K562 (cell line): Measurements from ENCODE around the gene GCN1. TPM values are rescaled to one million over a fixed set of nuclear protein-coding genes. Genes with fewer than 3 reads are reported as not detected.

ENCODE experiments used
- E2F3 ChIP-seq: fragments of 250-450 bp; sonication (Bioruptor Pico); IDR thresholded peaks from 2 replicates; pipeline ENCODE4 v1.4.0; 2020; ENCODE audit warnings: mild to moderate bottlenecking
- EP300 ChIP-seq: IDR thresholded peaks from 2 replicates; pipeline ENCODE4 v1.6.1; 2012; ENCODE audit warnings: low read length, improper control_type of control experiment
- ESRRB ChIP-seq: fragments of 250-450 bp; sonication (Bioruptor Pico); IDR thresholded peaks from 2 replicates; pipeline ENCODE4 v1.5.0; 2020; ENCODE audit warnings: mild to moderate bottlenecking, moderate library complexity, borderline replicate concordance
- GABPB2 ChIP-seq: fragments of 250-450 bp; sonication (Bioruptor Pico); conservative IDR thresholded peaks from 2 replicates; pipeline ENCODE4 v1.5.1; 2021; ENCODE audit warnings: mild to moderate bottlenecking
- GATAD2B ChIP-seq: fragments of 450-650 bp; IDR thresholded peaks from 2 replicates; pipeline ENCODE4 v1.6.1; 2017; ENCODE audit warnings: mild to moderate bottlenecking, borderline replicate concordance
- HDAC2 ChIP-seq: fragments of 450-650 bp; IDR thresholded peaks from 2 replicates; pipeline ENCODE4 v1.6.1; 2016; ENCODE audit warnings: mild to moderate bottlenecking
- HNRNPK ChIP-seq: fragments of 200-400 bp; formaldehyde crosslinking; IDR thresholded peaks from one replicate; pipeline ENCODE4 v1.6.1; 2018; ENCODE audit warnings: mild to moderate bottlenecking, low read depth, low read length; ENCODE audit not compliant: poor library complexity, severe bottlenecking
- KDM4B ChIP-seq, 2 experiments: fragments of 450-650 bp in 1 of 2; sonication (generic) in 1 of 2; IDR thresholded peaks; 2 replicates each; pipeline ENCODE4 v1.6.1; 2016 to 2017; ENCODE audit warnings: borderline replicate concordance in 2 of 2, antibody characterized with exemption in 1 of 2, low read depth in 1 of 2, mild to moderate bottlenecking in 1 of 2
- MCM3 ChIP-seq: fragments of 450-650 bp; IDR thresholded peaks from 2 replicates; pipeline ENCODE4 v1.6.1; 2016
- NR4A1 ChIP-seq, 2 experiments: fragments of 250-450 bp in 1 of 2; fragments of 450-650 bp in 1 of 2; sonication (Bioruptor Pico) in 1 of 2; IDR thresholded peaks; 2 replicates each; pipeline versions ENCODE4 v1.4.0 to v1.6.1; 2016 to 2020; ENCODE audit warnings: mild to moderate bottlenecking in 2 of 2, missing compliant biosample characterization in 1 of 2, missing genetic modification characterization in 1 of 2, moderate library complexity in 1 of 2
- PBX2 ChIP-seq, 2 experiments: IDR thresholded peaks in 1 of 2; conservative IDR thresholded peaks in 1 of 2; 2 replicates each; pipeline ENCODE4 v1.6.1; 2016; ENCODE audit warnings: low read depth in 2 of 2, mild to moderate bottlenecking in 1 of 2, missing compliant biosample characterization in 1 of 2, missing genetic modification characterization in 1 of 2, moderate library complexity in 1 of 2
- RBM15 ChIP-seq: fragments of 200-400 bp; formaldehyde crosslinking; IDR thresholded peaks from 2 replicates; pipeline ENCODE4 v1.6.1; 2018; ENCODE audit warnings: mild to moderate bottlenecking, low read length, moderate library complexity; ENCODE audit not compliant: insufficient read depth
- RBM25 ChIP-seq: fragments of 200-400 bp; formaldehyde crosslinking; IDR thresholded peaks from 2 replicates; pipeline ENCODE4 v1.6.1; 2018; ENCODE audit warnings: low read length, low read depth, moderate library complexity; ENCODE audit not compliant: severe bottlenecking
- RFX7 ChIP-seq: fragments of 250-450 bp; sonication (Bioruptor Pico); IDR thresholded peaks from 2 replicates; pipeline ENCODE4 v1.5.1; 2021; ENCODE audit warnings: mild to moderate bottlenecking
- TARDBP ChIP-seq: fragments of 450-650 bp; IDR thresholded peaks from 2 replicates; pipeline ENCODE4 v1.6.1; 2016
- ZNF282 ChIP-seq: sonication (generic); formaldehyde crosslinking; IDR thresholded peaks from 2 replicates; pipeline ENCODE4 v1.8.1; 2023; ENCODE audit warnings: missing genetic modification reagents
- ZNF512 ChIP-seq: IDR thresholded peaks from 2 replicates; pipeline ENCODE4 v1.6.1; 2016; ENCODE audit warnings: missing genetic modification characterization, missing compliant biosample characterization
- ZNF586 ChIP-seq: fragments of 450-650 bp; formaldehyde crosslinking; conservative IDR thresholded peaks from 2 replicates; pipeline ENCODE4 v1.4.0; 2020; ENCODE audit warnings: mild to moderate bottlenecking, moderate library complexity
- polyA plus RNA-seq, 8 experiments: library from polyadenylated mRNA; depleted of rRNA in 4 of 8; stranded (reverse) in 5 of 8; unstranded in 3 of 8; fragments of >200 nt; fragmentation: Nextera tagmentation in 2 of 8; fragmentation: Illumina TruSeq in 1 of 8; extraction: Ambion mirVana in 2 of 8; extraction: Trizol in 1 of 8; gene quantifications; 2 replicates each; pipeline versions ENCODE4 v1.2.1 to v1.2.3, GENCODE V29; 2011 to 2014; ENCODE audit warnings: inconsistent platforms in 1 of 8, missing spikeins in 1 of 8
- total RNA-seq, 7 experiments: library from RNA; depleted of rRNA in 6 of 7; stranded (reverse); fragments of >200 nt in 6 of 7; fragmentation: Illumina TruSeq in 2 of 7; extraction: Trizol in 2 of 7; gene quantifications; 2 replicates each; pipeline versions ENCODE4 v1.2.1 to v1.2.3, GENCODE V29; 2011 to 2021; ENCODE audit warnings: low replicate concordance in 1 of 7
- TF ChIP-seq, protein P1 (sequence below), 2 experiments: IDR thresholded peaks; 2 replicates each; pipeline ENCODE4 v1.6.1; 2012; ENCODE audit warnings: improper control_type of control experiment in 2 of 2, low read depth in 2 of 2, low read length in 2 of 2, borderline replicate concordance in 1 of 2

The GCN1 gene
- total and polyA plus RNA-seq, 9 of the 15 experiments (the other 6 are each of a cell fraction or from before 2014, with no cell fraction given), result 11.9 to 190 (median 51.7) TPM

DNA sequence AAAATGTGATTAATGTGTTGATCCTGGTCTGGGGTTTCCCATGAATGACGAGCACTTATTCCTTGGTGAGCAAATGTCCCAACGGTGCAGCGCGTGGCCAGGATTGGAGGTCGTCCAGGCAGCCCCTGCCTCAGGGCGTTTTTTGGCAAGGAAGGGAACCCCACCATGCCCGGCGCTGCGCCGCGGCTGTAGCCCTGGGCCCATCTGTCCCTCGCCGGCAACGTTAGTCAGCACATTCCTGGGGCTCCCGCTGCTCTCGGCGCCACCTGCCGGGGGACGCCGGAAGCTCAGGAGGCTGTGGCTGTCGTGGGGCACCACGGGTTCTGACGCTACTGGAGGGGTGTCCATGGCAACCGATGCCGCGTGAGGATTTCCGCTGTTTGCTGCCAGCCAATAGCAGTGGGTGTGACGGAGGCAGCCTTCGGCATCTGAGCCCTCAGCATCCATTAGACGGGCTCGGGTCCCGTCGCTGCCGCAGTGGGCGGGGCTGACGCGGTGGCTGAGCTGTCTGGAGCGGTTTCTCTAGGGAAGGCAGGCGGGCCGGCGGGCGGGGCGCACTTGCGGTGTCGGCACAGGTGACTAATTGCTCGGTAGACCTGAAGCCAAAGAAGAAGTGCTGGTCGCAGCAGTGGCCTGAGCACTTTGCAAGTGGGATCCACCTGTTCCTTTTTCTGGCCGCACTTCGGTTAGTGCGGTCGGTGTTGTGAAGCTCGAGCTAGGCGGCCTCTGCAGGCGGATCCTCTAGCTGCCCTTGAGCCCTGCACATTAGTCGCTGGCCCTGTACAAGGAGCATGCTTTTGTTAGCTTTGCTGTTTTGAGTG, 107.5 kb downstream of the GCN1 start (continued):
- TF ChIP-seq ZNF512 (tag) (no peak), NR4A1 (CRISPR knock-in tag; IDR thresholded peaks at IDR 0.05) (no peak), NR4A1 (tag; IDR thresholded peaks at IDR 0.05) (no peak; the same call in 1 of the 2 replicates), TARDBP (peak; percentile 95), EP300 (0 out of 2 replicates have a peak, but pooled peaks have one; percentile 44), HNRNPK (no peak), GATAD2B (peak; percentile 57; the same call in 1 of the 2 replicates), RBM15 (no peak), PBX2 (CRISPR knock-in tag; IDR thresholded peaks at IDR 0.05; ENCODE audit: low read depth) (no peak), PBX2 (tag; conservative IDR thresholded peaks at IDR 0.05; ENCODE audit: low read depth) (no peak), MCM3 (no peak), HDAC2 (peak; percentile 97), ZNF282 (no peak), ESRRB (CRISPR knock-in tag) (no peak), RFX7 (CRISPR knock-in tag) (no peak), ZNF586 (no peak), E2F3 (CRISPR knock-in tag) (no peak), GABPB2 (no peak), KDM4B (IDR thresholded peaks at IDR 0.05; ENCODE audit: borderline replicate concordance in 2 of 2, low read depth in 1 of 2) (no peak; a peak in 1 of 4 replicates), RBM25 (no peak)
- TF ChIP-seq, protein P1, sequence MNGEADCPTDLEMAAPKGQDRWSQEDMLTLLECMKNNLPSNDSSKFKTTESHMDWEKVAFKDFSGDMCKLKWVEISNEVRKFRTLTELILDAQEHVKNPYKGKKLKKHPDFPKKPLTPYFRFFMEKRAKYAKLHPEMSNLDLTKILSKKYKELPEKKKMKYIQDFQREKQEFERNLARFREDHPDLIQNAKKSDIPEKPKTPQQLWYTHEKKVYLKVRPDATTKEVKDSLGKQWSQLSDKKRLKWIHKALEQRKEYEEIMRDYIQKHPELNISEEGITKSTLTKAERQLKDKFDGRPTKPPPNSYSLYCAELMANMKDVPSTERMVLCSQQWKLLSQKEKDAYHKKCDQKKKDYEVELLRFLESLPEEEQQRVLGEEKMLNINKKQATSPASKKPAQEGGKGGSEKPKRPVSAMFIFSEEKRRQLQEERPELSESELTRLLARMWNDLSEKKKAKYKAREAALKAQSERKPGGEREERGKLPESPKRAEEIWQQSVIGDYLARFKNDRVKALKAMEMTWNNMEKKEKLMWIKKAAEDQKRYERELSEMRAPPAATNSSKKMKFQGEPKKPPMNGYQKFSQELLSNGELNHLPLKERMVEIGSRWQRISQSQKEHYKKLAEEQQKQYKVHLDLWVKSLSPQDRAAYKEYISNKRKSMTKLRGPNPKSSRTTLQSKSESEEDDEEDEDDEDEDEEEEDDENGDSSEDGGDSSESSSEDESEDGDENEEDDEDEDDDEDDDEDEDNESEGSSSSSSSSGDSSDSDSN (IDR thresholded peaks at IDR 0.05; ENCODE audit: borderline replicate concordance in 1 of 2, low read depth in 2 of 2, low read length in 2 of 2), result peak in 1 of 2 experiments; percentile 48; a peak in 1 of 4 replicates
